ENCODE data around the gene RPP38.

The RPP38 gene

GRCh38 chr10:15113766-15114165 lies 16.6 kb downstream of the RPP38 start:
- DNase-seq, result no peak

DNA sequence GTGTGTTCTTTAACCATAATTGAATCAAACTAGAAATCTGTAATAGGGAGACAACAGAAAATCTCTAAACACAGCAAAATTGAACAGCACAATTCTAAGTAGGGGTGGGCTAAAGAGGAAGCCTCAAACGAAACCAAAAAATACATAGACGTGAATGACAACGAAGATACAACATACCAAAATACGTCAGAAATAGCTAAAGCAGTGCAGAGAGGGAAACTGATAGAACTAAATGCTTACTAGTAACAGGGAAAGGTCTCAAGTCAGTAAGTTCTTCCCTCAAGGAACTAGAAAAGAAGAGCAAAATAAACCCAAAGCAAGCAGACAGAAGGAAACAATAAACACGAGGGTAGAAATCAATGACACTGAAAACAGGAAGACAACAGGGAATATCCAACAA lies 19.1 kb downstream of the RPP38 start:
- no peak for DNase-seq

DNA sequence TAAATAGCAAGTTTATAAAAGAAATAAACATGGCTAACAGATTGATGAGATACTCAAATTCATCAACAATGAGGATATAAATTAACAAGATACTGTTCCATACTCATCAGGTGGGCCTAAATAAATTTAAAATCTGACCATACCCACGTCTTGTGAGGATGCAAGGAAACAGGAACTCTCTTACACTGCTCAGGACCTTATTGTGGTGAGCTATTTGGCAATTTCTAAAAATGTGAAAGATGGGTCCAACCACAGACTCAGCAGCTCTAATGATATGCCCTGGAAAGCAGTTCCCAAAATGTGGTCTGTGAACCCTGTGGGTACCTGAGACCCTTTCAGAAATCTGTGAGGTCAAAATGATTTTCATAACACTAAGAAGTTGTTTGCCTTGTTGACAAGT lies 21.5 kb downstream of the RPP38 start:
- DNase-seq, result no peak

DNA sequence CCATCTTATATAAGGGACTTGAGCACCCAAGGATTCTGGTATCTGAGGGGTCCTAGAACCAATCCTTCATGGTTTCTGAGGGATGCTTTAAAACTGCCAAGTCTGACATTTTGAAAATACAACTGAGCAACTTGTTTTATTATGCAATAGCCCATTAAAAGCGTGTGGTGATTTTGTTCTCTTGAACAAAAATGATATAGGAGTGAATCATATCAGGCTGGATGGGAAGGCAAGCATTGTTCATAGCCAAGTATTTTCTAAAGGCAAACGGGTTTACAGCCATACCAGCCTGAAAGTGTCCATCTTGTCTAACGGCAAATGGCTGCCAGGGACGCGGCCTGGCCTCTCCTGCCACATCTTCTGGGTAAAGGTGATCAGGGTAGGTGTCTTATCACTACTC lies 23.4 kb downstream of the RPP38 start:
- DNase-seq, result no peak

- no peak for DNase-seq
These were observed 24.6 kb downstream of the RPP38 start for GRCh38 chr10:15121707-15122106.

GRCh38 chr10:15122477-15123030 lies 25.4 kb downstream of the RPP38 start:
- DNase-seq, result no peak

- no peak for DNase-seq
These were observed 26.6 kb downstream of the RPP38 start for GRCh38 chr10:15123749-15124184.

- no peak for DNase-seq
These were observed 27.0 kb downstream of the RPP38 start for GRCh38 chr10:15124190-15124589.

- no peak for DNase-seq
These were observed 27.8 kb downstream of the RPP38 start for GRCh38 chr10:15124908-15125307.

GRCh38 chr10:15131330-15131729 lies 34.2 kb downstream of the RPP38 start:
- DNase-seq, result no peak

DNA sequence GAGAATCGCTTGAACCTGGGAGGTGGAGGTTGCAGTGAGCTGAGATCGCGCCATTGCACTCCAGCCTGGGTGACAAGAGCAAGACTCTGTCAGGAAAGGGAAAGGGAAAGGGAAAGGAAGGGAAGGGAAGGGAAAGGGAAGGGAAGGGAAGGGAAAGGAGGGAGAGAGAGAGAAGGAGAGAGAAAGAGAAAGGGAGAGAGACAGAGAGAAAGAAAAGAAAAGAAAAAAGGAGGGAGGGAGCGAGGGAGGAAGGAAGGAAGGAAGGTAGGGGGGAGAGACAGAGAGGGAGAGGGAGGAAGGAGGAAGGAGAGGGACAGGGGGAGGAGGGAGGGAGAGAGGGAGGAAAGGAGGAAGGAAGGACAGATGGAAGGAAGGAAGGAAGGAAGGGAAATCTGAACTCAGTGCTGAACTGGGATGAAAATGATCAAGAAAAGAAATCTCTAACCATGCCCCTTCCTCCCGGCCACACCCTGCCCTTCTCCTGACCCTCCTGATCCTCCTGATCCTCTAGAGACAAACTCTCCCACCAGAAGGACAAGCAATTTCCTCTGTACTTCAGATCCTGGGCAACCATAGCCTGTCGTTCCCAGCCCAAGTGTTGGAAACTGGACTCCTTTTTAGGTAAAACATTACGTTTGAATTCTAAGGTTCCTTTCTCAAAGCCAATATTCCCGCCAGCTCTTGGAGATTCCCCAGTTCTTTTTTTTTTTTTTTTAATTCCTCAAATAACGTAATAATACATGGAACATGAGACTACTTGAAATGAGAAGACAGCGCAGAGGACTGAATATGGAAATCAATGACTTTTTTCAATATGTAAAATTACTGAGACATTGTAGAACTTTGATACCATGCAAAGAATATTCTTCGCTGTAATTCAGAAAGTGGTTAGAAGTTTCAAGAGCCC lies 39.2 kb downstream of the RPP38 start:
- DNase-seq, result no peak

- DNase-seq, result no peak
These were observed 39.8 kb downstream of the RPP38 start for GRCh38 chr10:15137036-15137359.

DNA sequence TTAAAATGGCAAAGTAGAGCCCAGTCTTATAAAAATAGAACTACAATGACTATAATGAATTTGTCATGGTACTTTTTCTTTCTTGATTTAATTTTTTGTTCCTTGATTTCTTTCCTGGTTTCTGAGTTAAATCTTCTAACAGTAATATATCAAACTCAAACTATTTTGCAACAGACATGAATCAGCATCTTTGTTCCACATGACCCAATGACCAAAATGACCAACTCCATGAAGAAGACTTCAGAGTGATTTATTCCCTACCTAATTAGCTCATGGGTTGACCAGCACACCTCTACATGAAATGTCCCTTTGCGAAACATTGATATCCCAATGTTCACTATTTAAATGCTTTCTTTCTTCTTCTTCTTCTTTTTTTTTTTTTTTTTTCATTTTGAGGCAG lies 40.5 kb downstream of the RPP38 start:
- peak; percentile 7 for DNase-seq

DNA sequence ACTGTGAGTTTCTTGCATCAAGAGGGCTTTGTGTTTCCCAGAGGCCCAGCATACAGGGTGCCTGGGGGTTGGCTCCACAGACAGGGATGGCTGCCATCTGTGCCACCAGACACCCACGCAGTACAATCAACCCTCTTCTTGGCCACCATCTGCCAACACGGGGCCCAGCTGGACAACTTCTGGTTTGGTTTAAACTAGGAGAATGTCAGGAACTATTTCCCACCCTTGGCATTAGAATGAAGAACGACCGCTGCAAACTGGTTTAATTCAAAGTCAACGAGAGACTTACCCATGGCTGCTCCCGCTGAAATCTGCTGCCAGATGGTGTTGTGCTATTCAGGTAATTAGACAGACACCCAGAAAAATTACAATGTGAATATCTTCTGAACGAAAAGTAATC lies 43.5 kb downstream of the RPP38 start:
- DNase-seq, result no peak

DNA sequence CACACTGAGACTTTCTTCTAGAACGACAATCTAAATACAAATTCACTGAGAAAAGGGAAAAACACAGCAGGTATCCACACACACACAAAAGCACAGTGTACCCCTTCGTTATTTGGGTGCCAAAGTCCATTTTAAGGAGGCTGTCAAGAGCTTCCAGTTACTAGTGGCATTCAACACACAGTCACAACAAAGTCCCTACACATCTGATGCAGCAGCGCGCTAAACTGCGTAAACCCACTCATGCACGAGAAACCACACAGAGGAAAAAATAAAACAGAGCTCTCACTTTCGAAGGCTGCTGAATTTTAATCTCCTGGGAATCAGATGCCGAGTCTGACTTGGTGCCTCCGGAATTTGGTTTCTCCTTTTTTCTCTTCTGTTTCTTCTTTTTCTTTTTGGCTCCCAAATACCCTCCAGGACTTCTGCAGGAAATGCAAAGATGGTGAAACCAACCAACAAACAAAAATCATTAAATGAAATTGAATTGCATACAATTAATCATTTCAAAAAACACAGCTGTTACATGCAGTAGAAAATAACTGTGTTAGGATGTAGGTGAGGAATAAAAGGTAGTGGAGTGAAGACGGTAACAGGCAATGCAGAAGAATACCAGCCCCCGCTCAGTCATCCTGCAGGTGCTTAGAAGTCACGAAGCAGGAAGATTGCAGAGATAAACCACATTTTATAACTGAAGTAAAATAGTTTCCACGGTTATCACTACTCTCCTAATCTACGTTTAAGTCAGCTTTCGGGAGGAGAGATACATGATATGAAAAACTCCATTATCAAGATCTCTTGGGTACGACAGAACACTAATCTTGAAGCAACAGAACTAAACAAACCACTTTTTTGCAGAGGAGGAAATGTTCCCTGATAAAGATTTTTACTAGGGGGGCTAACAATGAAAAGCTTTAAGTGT lies 44.2 kb downstream of the RPP38 start:
- DNase-seq, result no peak

DNA sequence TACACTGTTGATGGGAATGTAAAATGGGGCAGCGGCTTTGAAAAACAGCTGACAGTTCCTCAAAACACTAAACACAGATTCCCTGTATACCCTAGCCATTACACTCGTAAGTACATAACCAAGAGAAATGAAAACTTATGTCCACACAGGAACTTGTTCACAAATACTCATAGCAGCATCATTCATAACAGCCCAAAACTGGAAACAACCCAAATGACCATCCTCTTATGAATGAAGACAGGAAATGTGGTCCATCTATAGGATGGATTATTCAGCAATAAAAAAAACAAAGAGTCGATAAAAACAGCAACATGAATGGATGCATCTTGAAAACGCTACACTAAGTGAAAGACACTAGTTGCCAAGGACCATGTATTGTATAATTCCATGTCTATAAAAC lies 47.6 kb downstream of the RPP38 start:
- DNase-seq, result no peak

DNA sequence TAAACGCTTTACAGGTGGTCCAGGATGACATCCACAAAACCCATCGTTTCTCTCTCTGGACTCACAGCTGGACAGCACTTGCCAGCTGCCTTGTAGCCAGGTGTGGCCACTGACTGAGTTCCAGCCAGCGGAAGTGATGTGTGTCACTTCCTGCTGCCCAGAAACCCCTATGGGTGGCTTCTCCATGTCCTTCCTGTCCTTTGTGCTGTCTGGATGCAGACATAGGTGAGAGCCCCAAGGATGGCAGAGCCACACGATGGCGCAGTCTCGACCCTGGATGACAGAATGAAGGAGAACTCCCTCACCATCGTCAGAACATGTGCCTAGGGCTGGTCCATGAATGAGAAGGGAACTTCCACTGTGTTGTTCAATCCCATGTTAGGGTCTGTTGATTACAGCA lies 49.2 kb downstream of the RPP38 start:
- DNase-seq, result no peak

DNA sequence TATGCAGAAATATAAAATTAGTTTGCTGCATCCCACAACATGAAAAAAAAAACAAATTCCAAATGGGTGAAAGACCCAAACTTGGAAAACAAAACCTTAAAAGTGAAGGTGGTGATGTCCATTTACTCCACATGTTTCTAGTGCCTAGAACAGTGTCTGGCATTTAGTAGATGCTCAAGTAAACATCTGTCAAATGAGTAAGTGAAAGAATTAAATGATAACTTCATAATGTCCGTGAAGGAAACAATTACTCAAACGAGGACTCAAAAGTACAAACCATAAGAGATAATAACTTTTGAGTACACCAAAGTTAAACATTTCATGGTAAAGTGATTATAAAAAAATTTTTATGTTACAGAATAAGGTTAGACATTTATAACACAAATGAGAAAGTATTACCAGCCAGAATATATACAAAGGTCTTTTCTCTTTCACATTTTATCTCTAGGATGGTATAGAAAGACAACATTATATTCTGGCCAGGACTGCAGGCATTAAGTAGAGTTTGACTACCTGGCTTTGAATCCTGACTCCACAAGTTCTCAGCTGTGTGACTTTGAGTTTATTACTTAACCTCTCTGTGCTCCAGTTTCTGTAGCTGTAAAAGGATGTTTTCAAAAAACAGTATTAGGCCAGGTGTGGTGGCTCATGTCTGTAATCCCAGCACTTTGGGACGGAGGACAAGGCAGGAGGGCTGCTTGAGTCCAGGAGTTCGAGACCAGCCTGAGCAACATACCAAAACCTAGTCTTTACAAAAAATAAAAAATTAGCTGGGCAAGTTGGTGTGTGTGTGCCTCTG lies 50.6 kb downstream of the RPP38 start:
- no peak for DNase-seq

DNA sequence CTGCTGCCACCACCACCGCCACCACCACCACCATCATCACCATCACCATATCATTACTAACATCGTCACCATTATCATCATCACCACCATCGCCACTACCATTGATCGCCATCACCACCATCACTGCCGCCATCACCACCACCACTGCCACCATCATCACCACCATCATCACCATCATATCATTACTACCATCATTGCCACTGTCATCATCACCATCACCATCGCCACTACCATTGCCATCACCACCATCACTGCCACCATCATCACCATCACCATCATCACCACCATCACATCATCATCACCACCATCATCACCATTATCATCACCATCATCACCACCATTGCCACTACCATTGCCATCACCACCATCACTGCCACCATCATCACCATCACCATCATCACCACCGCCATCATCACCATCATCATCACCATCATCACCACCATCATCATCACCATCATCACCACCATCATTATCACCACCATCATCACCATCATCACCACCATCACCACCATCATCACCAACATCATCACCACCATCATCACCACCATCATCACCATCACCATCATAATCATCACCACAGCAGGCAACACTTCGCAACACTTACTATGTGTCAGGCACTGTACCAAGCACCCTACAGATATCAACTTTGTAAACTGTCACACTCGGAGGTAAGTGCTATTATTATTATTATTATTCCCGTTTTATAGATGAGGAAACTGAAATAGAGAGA lies 52.1 kb downstream of the RPP38 start:
- DNase-seq, result no peak

DNA sequence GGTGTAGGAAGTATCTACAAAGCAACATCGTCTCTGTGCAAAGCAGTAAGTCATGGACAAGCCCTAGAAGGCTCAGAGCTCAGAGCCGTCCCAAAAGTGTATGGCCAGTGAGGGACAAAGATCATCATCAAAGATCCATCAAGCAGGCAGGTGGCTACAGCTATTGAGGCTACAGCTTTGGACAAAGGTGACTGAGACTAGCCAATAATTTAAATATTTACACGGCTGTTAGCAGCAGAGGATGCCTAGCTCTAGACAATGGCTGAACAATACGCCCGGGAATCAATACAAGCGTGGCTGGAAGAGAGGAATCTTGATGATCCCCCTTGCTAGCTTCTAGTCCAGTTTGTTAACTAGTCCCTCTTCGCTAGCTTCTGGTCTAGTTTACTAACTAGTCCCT lies 53.4 kb downstream of the RPP38 start:
- no peak for DNase-seq

- no peak for DNase-seq
These were observed 55.4 kb downstream of the RPP38 start for GRCh38 chr10:15152556-15152955.

Data from suppressor macrophage treated with lipopolysaccharide for 4 hours (primary cell).